ENCODE results near the gene CCDC187. TPM values are rescaled to one million over a fixed set of nuclear protein-coding genes. Genes with fewer than 3 reads are reported as not detected.

CCDC187 gene
- polyA plus RNA-seq, 1 donor (not counting 4 experiments of a cell fraction or from before 2014, with no cell fraction given): 0.03 TPM

- TF ChIP-seq CTCF (optimal IDR thresholded peaks at IDR 0.05 in 1 of 3, IDR thresholded peaks at IDR 0.05 in 1 of 3, conservative IDR thresholded peaks at IDR 0.05 in 1 of 3; ENCODE audit: extremely low read depth in 1 of 3, insufficient read depth in 2 of 3, low read length in 3 of 3) (no peak), EZH2 (IDR thresholded peaks at IDR 0.05; ENCODE audit: low read length) (no peak)
- Histone ChIP-seq H2AFZ (ENCODE audit: control insufficient read depth, low read length) (no peak overlapping the region), H3K27ac (ENCODE audit: control insufficient read depth, insufficient read depth, low read length) (no peak overlapping the region), H3K9me3 (ENCODE audit: control insufficient read depth, low read depth, low read length) (no peaks in the 10 kb centered on the region), H3K4me2 (ENCODE audit: control insufficient read depth, extremely low read depth, insufficient read depth, low read depth, low read length) (no peak overlapping the region), H3K27me3 (ENCODE audit: control insufficient read depth, extremely low read depth, insufficient read depth, low read length) (no peaks in the 10 kb centered on the region), H3K9ac (ENCODE audit: control insufficient read depth, extremely low read depth, insufficient read depth, low read length) (no peak overlapping the region), H3K79me2 (ENCODE audit: control insufficient read depth, insufficient read depth, low read length) (peaks cover 3% of the 10 kb centered on the region), H4K20me1 (ENCODE audit: control insufficient read depth, extremely low read depth, insufficient read depth, low read length) (peaks cover 18% of the 10 kb centered on the region), H3K36me3 (ENCODE audit: control insufficient read depth in 2 of 2, extremely low read depth in 1 of 2, insufficient read depth in 2 of 2, low read length in 2 of 2) (peaks cover 3 to 7% of the 10 kb centered on the region in 2 experiments), H3K4me3 (ENCODE audit: control insufficient read depth in 2 of 3, extremely low read depth in 1 of 3, insufficient read depth in 2 of 3, low read depth in 1 of 3, low read length in 3 of 3) (no peak overlapping the region), H3K9me1 (ENCODE audit: control insufficient read depth, extremely low read depth, insufficient read depth, low read length) (peaks cover 6% of the 10 kb centered on the region), H3K4me1 (ENCODE audit: control insufficient read depth, extremely low read depth, insufficient read depth, low read length) (peaks cover 28% of the 10 kb centered on the region)
- no peak for DNase-seq (ENCODE audit: low read depth, low spot score)
- dilution Hi-C loops (cut with MboI; ENCODE audit: extremely low pct_ligation_motif_present, low sequenced_read_pairs): no loop called here
- FAIRE-seq: no peak
Measured at GRCh38 chr9:136230773-136231172, 73.1 kb downstream of the CCDC187 start.

GRCh38 chr9:136230365-136230764, 73.5 kb downstream of the CCDC187 start:
- Histone ChIP-seq H3K79me2 (ENCODE audit: control insufficient read depth, insufficient read depth, low read length) (peaks cover 3% of the 10 kb centered on the region), H3K9me1 (ENCODE audit: control insufficient read depth, extremely low read depth, insufficient read depth, low read length) (peaks cover 8% of the 10 kb centered on the region), H3K9ac (ENCODE audit: control insufficient read depth, extremely low read depth, insufficient read depth, low read length) (no peak overlapping the region), H3K27ac (ENCODE audit: control insufficient read depth, insufficient read depth, low read length) (no peak overlapping the region), H3K4me3 (ENCODE audit: control insufficient read depth in 2 of 3, extremely low read depth in 1 of 3, insufficient read depth in 2 of 3, low read depth in 1 of 3, low read length in 3 of 3) (no peak overlapping the region), H3K36me3 (ENCODE audit: control insufficient read depth in 2 of 2, extremely low read depth in 1 of 2, insufficient read depth in 2 of 2, low read length in 2 of 2) (peaks cover 3 to 7% of the 10 kb centered on the region in 2 experiments), H3K9me3 (ENCODE audit: control insufficient read depth, low read depth, low read length) (no peaks in the 10 kb centered on the region), H3K27me3 (ENCODE audit: control insufficient read depth, extremely low read depth, insufficient read depth, low read length) (no peaks in the 10 kb centered on the region), H4K20me1 (ENCODE audit: control insufficient read depth, extremely low read depth, insufficient read depth, low read length) (peaks cover 22% of the 10 kb centered on the region), H3K4me2 (ENCODE audit: control insufficient read depth, extremely low read depth, insufficient read depth, low read depth, low read length) (no peak overlapping the region), H3K4me1 (ENCODE audit: control insufficient read depth, extremely low read depth, insufficient read depth, low read length) (peaks cover 32% of the 10 kb centered on the region), H2AFZ (ENCODE audit: control insufficient read depth, low read length) (no peak overlapping the region)
- FAIRE-seq: no peak
- dilution Hi-C loops (cut with MboI; ENCODE audit: extremely low pct_ligation_motif_present, low sequenced_read_pairs): no loop called here
- TF ChIP-seq EZH2 (IDR thresholded peaks at IDR 0.05; ENCODE audit: low read length) (no peak), CTCF (optimal IDR thresholded peaks at IDR 0.05 in 1 of 3, IDR thresholded peaks at IDR 0.05 in 1 of 3, conservative IDR thresholded peaks at IDR 0.05 in 1 of 3; ENCODE audit: extremely low read depth in 1 of 3, insufficient read depth in 2 of 3, low read length in 3 of 3) (no peak)
- no peak for DNase-seq (ENCODE audit: low read depth, low spot score)
